Inflammatory macrophage treated with lipopolysaccharide for 4 hours (primary cell): ENCODE measurements around the gene DNAJB1.
"Not testable (repeated sequence)": the region's sequence is repeated elsewhere in the genome, so short reads cannot be mapped to it uniquely, and the experiment has no call there.

Source experiments
- DNase-seq: peaks from one replicate; pipeline ENCODE4 v3.0.0-alpha.2; 2020

DNAJB1 gene

GRCh38 chr19:14553042-14553938 lies 35.1 kb upstream of the DNAJB1 start:
- DNase-seq: no peak

GRCh38 chr19:14552006-14552360 lies 33.8 kb upstream of the DNAJB1 start:
- DNase-seq: not testable (repeated sequence)

- DNase-seq: peak; percentile 60
Observed at GRCh38 chr19:14551134-14552005, 33.2 kb upstream of the DNAJB1 start.

- no peak for DNase-seq
Observed at GRCh38 chr19:14550201-14550754, 32.1 kb upstream of the DNAJB1 start.

- DNase-seq: no peak
Observed at GRCh38 chr19:14545716-14546082, 27.5 kb upstream of the DNAJB1 start.

- DNase-seq: no peak
Observed at GRCh38 chr19:14544977-14545715, 26.9 kb upstream of the DNAJB1 start.

- DNase-seq: no peak
Observed at GRCh38 chr19:14544047-14544446, 25.9 kb upstream of the DNAJB1 start.

GRCh38 chr19:14542711-14543328 lies 24.6 kb upstream of the DNAJB1 start:
- DNase-seq: peak; percentile 45

GRCh38 chr19:14541979-14542378 lies 23.8 kb upstream of the DNAJB1 start:
- not testable (repeated sequence) for DNase-seq

GRCh38 chr19:14540741-14541525 lies 22.7 kb upstream of the DNAJB1 start:
- DNase-seq: no peak

- peak; percentile 16 for DNase-seq
Observed at GRCh38 chr19:14536926-14537692, 18.9 kb upstream of the DNAJB1 start.

- DNase-seq: no peak
Observed at GRCh38 chr19:14533450-14533849, 15.3 kb upstream of the DNAJB1 start.

GRCh38 chr19:14530506-14530905 lies 12.3 kb upstream of the DNAJB1 start:
- no peak for DNase-seq

GRCh38 chr19:14530005-14530348 lies 11.8 kb upstream of the DNAJB1 start:
- peak; percentile 58 for DNase-seq

- peak; percentile 100 for DNase-seq
Observed at GRCh38 chr19:14529254-14530004, 11.2 kb upstream of the DNAJB1 start, which contains the start of gene TECR. Gene TECR (plus strand): TSS chr19:14529594. CDS start chr19:14529697, 103 bp downstream.

GRCh38 chr19:14528419-14529253 lies 10.4 kb upstream of the DNAJB1 start:
- DNase-seq: peak; percentile 45

GRCh38 chr19:14526423-14526822 lies 8.2 kb upstream of the DNAJB1 start:
- DNase-seq: no peak

GRCh38 chr19:14525729-14526128 lies 7.5 kb upstream of the DNAJB1 start:
- no peak for DNase-seq

- DNase-seq: no peak
Observed at GRCh38 chr19:14520543-14520942, 2.3 kb upstream of the DNAJB1 start.
